GM10266 (cell line): ENCODE measurements around the gene VCAM1.

Experiments
- DNase-seq: peaks from one replicate; pipeline ENCODE4 v3.0.0; 2012; ENCODE audit errors: extremely low spot score
- TF ChIP-seq, protein P1 (sequence below): IDR thresholded peaks from 2 replicates; pipeline ENCODE4 v1.5.1; 2012; ENCODE audit warnings: mild to moderate bottlenecking, low read depth; ENCODE audit not compliant: control insufficient read depth, insufficient read depth; ENCODE audit errors: missing control alignments

Gene VCAM1

DNA sequence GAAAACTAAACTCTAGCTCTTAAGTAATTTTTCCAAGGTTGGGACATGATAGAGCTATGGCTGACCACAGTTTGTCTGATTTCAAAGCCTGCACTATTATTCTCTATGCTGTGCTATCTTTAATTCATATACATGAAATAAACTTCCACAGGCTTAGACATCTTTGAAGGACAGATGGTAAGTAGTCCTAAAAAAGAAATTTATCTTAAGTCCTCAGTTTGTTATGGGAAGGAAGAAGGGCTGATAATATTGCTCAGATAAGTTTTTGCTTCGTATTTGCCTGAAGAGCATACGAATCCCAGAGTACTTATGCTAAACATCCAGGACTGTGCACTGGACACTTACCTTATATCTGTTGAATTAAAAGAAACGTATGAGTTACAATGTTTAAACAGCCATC, 39.6 kb downstream of the VCAM1 start:
- no peak for DNase-seq
- TF ChIP-seq, protein P1, sequence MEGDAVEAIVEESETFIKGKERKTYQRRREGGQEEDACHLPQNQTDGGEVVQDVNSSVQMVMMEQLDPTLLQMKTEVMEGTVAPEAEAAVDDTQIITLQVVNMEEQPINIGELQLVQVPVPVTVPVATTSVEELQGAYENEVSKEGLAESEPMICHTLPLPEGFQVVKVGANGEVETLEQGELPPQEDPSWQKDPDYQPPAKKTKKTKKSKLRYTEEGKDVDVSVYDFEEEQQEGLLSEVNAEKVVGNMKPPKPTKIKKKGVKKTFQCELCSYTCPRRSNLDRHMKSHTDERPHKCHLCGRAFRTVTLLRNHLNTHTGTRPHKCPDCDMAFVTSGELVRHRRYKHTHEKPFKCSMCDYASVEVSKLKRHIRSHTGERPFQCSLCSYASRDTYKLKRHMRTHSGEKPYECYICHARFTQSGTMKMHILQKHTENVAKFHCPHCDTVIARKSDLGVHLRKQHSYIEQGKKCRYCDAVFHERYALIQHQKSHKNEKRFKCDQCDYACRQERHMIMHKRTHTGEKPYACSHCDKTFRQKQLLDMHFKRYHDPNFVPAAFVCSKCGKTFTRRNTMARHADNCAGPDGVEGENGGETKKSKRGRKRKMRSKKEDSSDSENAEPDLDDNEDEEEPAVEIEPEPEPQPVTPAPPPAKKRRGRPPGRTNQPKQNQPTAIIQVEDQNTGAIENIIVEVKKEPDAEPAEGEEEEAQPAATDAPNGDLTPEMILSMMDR, result no peak

DNA sequence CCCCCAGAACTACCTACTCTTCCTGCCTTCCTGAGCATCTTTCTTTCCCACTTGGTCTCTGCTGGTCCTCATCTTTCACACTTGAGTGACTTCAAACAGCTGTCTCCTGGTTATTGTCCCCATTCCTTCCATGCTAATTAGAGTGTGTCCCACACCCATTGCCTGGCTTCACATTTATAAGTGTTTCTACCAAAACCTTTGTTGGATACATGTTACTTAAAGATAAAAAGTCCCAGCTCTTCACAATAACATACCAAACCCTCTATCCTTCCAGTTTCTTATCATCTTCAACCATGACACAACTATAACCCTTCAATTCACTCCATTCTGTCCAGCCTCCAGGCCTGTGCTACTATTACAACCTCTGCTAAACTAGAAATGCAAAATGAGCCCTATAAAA, 41.0 kb downstream of the VCAM1 start:
- no peak for DNase-seq
- TF ChIP-seq, protein P1, result no peak

DNA sequence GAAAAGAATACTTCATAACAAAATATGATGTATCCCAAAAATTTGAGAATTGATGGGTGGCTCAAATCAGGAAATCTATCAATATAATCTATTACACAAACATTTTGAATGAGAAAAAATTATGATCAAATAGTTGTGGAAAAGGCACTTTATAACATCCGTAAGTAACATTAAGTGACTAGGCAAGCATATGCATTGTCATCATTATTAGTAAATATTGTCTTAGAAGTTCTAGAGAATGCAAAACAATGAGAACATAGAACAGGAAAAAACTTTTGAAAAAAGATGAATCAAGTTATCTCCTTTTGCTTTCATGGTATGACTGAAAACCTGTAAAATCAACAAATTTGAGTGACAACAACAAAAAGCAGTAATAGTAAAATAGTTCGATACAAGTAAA, 42.9 kb downstream of the VCAM1 start:
- DNase-seq, result no peak
- TF ChIP-seq, protein P1, result no peak

DNA sequence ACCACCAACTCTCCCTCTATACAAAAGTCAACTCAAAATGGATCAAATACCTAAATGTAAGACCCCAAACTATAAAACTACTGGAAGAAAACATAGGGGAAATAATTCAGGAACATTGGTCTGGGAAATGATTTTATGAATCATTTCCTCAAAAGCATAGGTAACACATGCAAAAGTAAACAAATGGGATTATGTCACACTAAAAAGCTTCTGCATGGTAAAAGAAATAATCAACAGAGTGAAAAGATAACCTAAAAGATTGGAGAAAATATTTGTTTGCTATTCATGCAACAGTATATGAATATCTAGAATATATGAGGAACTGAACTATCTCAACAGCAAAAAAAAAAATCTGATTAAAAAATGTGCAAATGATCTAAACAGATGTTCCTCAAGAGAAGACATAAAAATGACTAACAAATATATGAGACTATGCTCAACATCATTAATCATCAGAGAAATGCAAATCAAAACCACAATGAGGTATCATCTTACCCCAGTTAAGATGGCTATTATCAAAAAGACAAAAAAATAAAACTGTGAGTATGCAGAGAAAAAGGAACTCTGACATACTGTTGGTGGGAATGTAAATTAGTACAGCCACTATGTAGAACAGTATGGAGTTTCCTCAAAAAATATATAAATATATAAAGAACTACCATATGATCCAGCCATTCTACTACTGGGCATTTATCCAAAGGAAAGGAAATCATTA, 47.8 kb downstream of the VCAM1 start:
- no peak for DNase-seq
- TF ChIP-seq, protein P1, result no peak

DNA sequence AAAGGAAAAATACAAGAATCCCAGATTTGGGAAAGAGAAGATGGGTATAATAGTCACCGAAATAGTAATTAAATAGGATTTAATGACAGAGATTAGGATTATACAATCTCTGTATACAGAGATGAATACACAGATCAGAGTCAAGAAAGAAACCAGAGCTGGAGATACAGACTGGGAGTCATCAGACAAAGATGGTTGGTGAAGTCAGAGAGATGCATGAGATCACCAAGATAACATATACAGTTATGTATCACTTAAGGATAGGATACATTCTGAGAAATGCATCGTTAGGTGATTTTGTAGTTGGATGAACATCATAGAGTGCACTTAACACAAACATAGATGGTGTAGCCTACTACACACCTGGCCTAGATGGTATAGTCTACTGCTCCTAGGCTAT, 49.8 kb downstream of the VCAM1 start:
- TF ChIP-seq, protein P1, result no peak
- DNase-seq, result no peak

DNA sequence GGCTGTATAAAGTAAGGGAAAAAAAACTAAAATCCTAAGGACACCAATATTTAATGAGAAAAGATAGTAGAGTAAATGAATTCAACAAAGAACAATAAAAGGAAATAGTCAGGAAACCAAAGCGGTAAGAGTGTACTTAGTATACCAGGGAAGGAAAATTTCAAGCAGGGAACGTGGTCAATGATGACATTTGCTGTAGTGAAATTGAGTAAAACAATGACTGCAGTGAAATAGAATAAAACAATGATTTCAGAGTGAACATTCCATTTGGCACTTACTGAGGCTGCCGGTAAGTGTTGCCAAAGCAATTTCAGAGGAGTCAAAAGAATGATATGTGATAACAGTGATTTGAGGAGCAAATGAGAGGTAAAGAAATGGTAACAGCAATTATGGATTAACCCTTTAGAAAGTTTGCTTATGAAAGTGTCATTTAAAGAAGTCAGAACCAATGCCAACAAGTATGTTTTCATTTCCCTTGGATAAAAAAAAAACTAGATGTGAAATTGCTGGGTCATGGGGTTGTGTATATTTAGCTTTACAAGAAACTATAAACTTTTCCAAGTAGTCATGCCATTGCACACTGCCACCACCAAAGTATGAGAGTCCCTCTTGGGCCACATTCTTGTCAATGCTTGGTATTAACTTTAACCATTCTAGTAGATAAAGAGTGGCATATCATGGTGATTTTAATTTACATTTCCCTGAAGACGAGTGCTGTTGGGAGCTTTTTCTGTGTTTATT, 50.5 kb downstream of the VCAM1 start:
- TF ChIP-seq, protein P1, result no peak
- DNase-seq, result no peak

DNA sequence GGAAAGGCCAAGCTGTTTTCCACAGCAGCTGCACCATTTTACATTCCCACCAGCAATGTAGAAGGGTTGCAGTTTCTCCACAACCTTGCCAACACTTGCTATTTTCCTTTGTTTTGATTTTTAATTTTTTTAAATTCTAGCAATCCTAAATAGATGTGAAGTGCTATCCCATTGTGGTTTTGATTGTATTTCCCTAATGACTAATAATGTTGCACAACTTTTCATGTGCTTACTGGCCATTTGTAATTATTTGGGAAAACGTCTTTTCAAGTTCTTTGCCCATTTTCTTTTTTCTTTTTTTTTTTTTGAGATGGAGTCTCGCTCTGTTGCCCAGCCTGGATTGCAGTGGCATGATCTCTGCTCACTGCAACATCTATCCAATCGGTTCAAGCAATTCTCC, 53.9 kb downstream of the VCAM1 start:
- DNase-seq, result no peak

More for the DNA sequence above, 53.9 kb downstream of the VCAM1 start:
- TF ChIP-seq, protein P1, result no peak
